ENCODE measurements around the gene MKKS. TPM values are rescaled to one million over a fixed set of nuclear protein-coding genes. Genes with fewer than 3 reads are reported as not detected.
A peak's percentile ranks its signal among the peaks of the same experiment; 100 is the strongest.

Gene MKKS
- polyA plus RNA-seq, 2 of the 4 experiments (the other 2 are of a cell fraction): 24.3 to 85.2 TPM

DNA sequence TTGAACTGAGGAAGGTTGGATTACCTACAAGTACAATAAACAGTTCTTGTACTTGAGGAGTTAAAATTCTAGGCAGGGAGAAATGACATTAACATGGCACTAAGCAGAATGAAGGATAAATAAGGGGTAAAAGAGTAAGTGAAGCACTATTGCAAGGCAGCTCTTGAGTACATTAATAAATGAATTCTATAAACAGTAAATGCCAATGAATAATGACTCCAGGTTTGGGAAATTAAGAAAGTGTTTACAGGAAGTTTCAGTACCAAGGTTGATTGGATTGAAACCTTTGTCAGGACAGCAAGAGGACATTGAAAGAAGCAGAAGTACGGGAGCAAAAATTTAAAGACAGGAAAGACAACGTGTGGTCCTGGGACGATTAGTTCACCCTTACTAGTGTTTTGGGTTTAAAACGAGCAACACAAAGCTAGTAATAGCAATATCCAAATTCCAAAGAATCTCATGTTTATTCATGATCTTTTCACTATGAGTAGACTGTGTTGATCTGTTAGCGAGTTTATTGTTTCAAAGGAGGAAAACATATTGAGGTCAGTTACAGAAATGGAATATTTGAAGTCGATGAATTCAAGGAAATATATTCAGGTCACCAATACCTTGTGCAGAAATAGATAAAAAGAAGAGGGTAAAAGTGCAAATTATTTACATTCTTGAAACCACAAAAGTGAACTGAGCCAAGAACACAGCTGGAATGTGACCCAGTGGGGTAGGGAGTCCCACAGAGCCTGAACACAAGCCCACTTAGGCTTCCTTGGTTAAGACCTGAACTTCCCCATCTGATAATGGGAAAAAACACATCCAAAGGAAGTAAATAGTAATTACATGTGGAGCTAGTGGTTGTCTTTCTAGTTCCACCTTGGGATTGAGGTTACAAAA, 80.8 kb downstream of the MKKS start (continued):
- TF ChIP-seq, protein P1, sequence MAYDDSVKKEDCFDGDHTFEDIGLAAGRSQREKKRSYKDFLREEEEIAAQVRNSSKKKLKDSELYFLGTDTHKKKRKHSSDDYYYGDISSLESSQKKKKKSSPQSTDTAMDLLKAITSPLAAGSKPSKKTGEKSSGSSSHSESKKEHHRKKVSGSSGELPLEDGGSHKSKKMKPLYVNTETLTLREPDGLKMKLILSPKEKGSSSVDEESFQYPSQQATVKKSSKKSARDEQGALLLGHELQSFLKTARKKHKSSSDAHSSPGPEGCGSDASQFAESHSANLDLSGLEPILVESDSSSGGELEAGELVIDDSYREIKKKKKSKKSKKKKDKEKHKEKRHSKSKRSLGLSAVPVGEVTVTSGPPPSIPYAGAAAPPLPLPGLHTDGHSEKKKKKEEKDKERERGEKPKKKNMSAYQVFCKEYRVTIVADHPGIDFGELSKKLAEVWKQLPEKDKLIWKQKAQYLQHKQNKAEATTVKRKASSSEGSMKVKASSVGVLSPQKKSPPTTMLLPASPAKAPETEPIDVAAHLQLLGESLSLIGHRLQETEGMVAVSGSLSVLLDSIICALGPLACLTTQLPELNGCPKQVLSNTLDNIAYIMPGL (CRISPR knock-in tag; IDR thresholded peaks at IDR 0.05; ENCODE audit: borderline replicate concordance): peak; percentile 81
- TF ChIP-seq RAD21 (conservative IDR thresholded peaks at IDR 0.05 in 1 of 2, IDR thresholded peaks at IDR 0.05 in 1 of 2) (peak; percentile 15 to 35; a peak in 3 of 5 replicates), SMC3 (IDR thresholded peaks at IDR 0.05) (peak; percentile 38; the same call in 1 of the 3 replicates), POLR2AphosphoS2 (conservative IDR thresholded peaks at IDR 0.05; ENCODE audit: low read length) (no peak), KDM1A (IDR thresholded peaks at IDR 0.05; ENCODE audit: low read depth) (no peak)
- TF ChIP-seq, protein P2, sequence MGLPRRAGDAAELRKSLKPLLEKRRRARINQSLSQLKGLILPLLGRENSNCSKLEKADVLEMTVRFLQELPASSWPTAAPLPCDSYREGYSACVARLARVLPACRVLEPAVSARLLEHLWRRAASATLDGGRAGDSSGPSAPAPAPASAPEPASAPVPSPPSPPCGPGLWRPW (IDR thresholded peaks at IDR 0.05): no peak

Other genes starting within 250 kb of the MKKS start
- 53.6 and 54.8 TPM in 2 replicates for gene SNAP25, start 215.4 kb downstream of the MKKS start, polyA plus RNA-seq (2011; rRNA removed)
- 32.8 to 39.6 TPM (median 33.2 TPM) in 3 replicates for gene SNAP25, start 215.4 kb downstream of the MKKS start, polyA plus RNA-seq (2017; fragmentation: RNase III; extraction: RNeasy Plus Mini Kit Qiagen cat#74134 plus additional on column Dnase treatment)
- 7.5 and 8.0 TPM in 2 replicates for gene SLX4IP, start 1.1 kb upstream of the MKKS start, polyA plus RNA-seq (2011; rRNA removed)
- 3.3 to 3.5 TPM (median 3.4 TPM) in 3 replicates for gene SLX4IP, start 1.1 kb upstream of the MKKS start, polyA plus RNA-seq (2017; fragmentation: RNase III; extraction: RNeasy Plus Mini Kit Qiagen cat#74134 plus additional on column Dnase treatment)
- 90.0 and 141 TPM in 2 replicates for gene JAG1, start 239.8 kb upstream of the MKKS start, polyA plus RNA-seq (2011; rRNA removed)
- 75.7 to 80.9 TPM (median 80.8 TPM) in 3 replicates for gene JAG1, start 239.8 kb upstream of the MKKS start, polyA plus RNA-seq (2017; fragmentation: RNase III; extraction: RNeasy Plus Mini Kit Qiagen cat#74134 plus additional on column Dnase treatment)